ENCODE results near the gene BCL2.

BCL2 gene

DNA sequence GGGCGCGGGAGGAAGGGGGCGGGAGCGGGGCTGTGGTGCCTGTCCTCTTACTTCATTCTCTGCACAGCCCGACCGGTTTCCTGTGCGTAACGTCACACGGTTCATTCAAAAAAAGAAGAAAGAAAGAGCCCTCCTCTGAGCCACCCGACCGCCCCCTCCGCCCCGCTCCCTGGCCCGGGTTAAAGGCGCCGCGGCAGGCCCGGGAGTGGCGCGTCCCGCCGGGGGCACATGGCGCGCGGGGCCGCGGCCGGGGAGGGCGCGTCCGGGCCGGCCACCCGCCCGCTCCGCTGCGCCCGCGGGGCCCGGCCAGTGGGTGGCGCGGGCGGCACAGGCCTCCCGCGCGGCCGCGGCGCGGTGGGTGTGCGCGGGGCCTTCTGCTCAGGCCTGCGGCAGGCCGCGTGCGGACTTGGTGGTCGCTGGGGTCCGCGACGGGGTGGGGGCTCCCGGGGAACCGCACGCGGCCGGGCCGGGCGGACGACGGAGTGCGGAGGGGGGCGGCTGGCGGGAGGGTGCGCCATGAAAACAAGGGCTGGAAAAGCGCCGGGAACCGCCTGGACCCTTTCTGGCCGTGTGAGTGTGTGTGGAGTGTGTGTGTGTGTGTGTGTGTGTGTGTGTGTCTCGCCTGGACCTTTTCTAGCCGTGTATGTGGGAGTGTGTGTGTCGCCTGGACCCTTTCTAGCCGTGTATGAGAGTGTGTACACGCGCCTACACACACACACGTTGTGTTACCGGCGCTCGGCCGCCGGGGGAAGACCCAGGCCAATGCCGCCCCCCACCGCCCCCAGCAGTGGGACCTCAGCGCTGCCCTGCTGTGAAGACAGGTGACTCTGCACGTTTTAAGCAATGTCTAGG, 780 bp upstream of the BCL2 start:
- peaks cover 56% of the 10 kb centered on the region for H3K79me2 ChIP-seq (ENCODE audit: insufficient read depth, low read length)
- no peaks in the 10 kb centered on the region for H3K27me3 ChIP-seq (ENCODE audit: insufficient read depth, low read length, poor library complexity)
- H3K9ac ChIP-seq (ENCODE audit: low read depth, low read length) = peak overlapping the region; percentile 79
- peak overlapping the region; percentile 33 to 75; a peak in 3 of 4 replicates for H3K4me3 ChIP-seq (ENCODE audit: low read depth in 1 of 2, low read length in 2 of 2)
- H3K4me1 ChIP-seq (ENCODE audit: insufficient read depth, low read length) = peaks cover 49% of the 10 kb centered on the region
- TF ChIP-seq, protein P1, sequence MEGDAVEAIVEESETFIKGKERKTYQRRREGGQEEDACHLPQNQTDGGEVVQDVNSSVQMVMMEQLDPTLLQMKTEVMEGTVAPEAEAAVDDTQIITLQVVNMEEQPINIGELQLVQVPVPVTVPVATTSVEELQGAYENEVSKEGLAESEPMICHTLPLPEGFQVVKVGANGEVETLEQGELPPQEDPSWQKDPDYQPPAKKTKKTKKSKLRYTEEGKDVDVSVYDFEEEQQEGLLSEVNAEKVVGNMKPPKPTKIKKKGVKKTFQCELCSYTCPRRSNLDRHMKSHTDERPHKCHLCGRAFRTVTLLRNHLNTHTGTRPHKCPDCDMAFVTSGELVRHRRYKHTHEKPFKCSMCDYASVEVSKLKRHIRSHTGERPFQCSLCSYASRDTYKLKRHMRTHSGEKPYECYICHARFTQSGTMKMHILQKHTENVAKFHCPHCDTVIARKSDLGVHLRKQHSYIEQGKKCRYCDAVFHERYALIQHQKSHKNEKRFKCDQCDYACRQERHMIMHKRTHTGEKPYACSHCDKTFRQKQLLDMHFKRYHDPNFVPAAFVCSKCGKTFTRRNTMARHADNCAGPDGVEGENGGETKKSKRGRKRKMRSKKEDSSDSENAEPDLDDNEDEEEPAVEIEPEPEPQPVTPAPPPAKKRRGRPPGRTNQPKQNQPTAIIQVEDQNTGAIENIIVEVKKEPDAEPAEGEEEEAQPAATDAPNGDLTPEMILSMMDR (IDR thresholded peaks at IDR 0.05; ENCODE audit: borderline replicate concordance, extremely low read depth, low read length, poor library complexity, severe bottlenecking) = peak; percentile 38
- no peak for TF ChIP-seq EZH2 (IDR thresholded peaks at IDR 0.05; ENCODE audit: borderline replicate concordance, low read depth, low read length, severe bottlenecking)
- peaks cover 30% of the 10 kb centered on the region for H4K20me1 ChIP-seq (ENCODE audit: insufficient read depth, low read length)
- peak; percentile 77 for ATAC-seq (ENCODE audit: insufficient read depth, low read depth)
- peak overlapping the region; percentile 90 for H3K27ac ChIP-seq (ENCODE audit: low read length)
- H3K9me3 ChIP-seq (ENCODE audit: insufficient read depth, low read length, severe bottlenecking) = no peaks in the 10 kb centered on the region
- H2AFZ ChIP-seq (ENCODE audit: low read depth, low read length) = peak overlapping the region; percentile 75
- peak overlapping the region; percentile 74 for H3K4me2 ChIP-seq (ENCODE audit: insufficient read depth, low read length)
- peak; percentile 92 for DNase-seq
- peaks cover 15% of the 10 kb centered on the region for H3K36me3 ChIP-seq (ENCODE audit: insufficient read depth, low read length)

DNA sequence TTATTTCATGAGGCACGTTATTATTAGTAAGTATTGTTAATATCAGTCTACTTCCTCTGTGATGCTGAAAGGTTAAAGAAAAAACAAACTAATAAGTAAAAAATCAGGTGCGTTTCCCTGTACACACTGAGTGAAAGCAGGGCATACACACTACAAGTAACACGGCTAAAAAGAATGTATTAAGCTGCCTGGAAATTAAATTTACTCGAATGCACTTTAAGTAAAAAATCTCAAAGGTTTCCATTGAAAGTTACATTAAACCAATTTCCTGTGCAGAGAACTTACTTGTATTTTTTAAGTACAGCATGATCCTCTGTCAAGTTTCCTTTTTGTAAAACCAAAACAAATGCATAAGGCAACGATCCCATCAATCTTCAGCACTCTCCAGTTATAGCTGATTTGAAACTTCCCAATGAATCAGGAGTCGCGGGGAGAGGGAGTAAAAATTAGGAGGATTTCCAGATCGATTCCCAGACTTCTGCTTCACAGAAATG, 633 bp downstream of the BCL2 start:
- Histone ChIP-seq H3K4me3 (ENCODE audit: low read depth in 1 of 2, low read length in 2 of 2) (peak overlapping the region; percentile 75 to 95), H3K27ac (ENCODE audit: low read length) (peak overlapping the region; percentile 95), H3K4me1 (ENCODE audit: insufficient read depth, low read length) (peaks cover 63% of the 10 kb centered on the region), H3K4me2 (ENCODE audit: insufficient read depth, low read length) (peak overlapping the region; percentile 84), H3K9me3 (ENCODE audit: insufficient read depth, low read length, severe bottlenecking) (no peaks in the 10 kb centered on the region), H3K36me3 (ENCODE audit: insufficient read depth, low read length) (peaks cover 27% of the 10 kb centered on the region), H4K20me1 (ENCODE audit: insufficient read depth, low read length) (peaks cover 44% of the 10 kb centered on the region), H3K79me2 (ENCODE audit: insufficient read depth, low read length) (peaks cover 70% of the 10 kb centered on the region), H3K9ac (ENCODE audit: low read depth, low read length) (peak overlapping the region; percentile 78), H3K27me3 (ENCODE audit: insufficient read depth, low read length, poor library complexity) (no peaks in the 10 kb centered on the region), H2AFZ (ENCODE audit: low read depth, low read length) (no peak overlapping the region)
- DNase-seq (no peak), ATAC-seq (ENCODE audit: insufficient read depth, low read depth) (no peak)
- TF ChIP-seq EZH2 (IDR thresholded peaks at IDR 0.05; ENCODE audit: borderline replicate concordance, low read depth, low read length, severe bottlenecking) = no peak
- TF ChIP-seq, protein P1 (IDR thresholded peaks at IDR 0.05; ENCODE audit: borderline replicate concordance, extremely low read depth, low read length, poor library complexity, severe bottlenecking) = no peak

DNA sequence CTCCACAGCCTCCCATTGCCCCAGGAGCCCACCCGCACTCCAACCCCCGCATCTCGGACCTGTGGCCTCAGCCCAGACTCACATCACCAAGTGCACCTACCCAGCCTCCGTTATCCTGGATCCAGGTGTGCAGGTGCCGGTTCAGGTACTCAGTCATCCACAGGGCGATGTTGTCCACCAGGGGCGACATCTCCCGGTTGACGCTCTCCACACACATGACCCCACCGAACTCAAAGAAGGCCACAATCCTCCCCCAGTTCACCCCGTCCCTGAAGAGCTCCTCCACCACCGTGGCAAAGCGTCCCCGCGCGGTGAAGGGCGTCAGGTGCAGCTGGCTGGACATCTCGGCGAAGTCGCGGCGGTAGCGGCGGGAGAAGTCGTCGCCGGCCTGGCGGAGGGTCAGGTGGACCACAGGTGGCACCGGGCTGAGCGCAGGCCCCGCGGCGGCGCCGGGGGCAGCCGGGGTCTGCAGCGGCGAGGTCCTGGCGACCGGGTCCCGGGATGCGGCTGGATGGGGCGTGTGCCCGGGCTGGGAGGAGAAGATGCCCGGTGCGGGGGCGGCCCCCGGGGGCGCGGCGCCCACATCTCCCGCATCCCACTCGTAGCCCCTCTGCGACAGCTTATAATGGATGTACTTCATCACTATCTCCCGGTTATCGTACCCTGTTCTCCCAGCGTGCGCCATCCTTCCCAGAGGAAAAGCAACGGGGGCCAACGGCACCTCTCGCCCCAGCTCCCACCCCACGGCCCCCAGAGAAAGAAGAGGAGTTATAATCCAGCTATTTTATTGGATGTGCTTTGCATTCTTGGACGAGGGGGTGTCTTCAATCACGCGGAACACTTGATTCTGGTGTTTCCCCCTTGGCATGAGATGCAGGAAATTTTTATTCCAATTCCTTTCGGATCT, 1.3 kb downstream of the BCL2 start:
- Histone ChIP-seq H3K9me3 (ENCODE audit: insufficient read depth, low read length, severe bottlenecking) (no peaks in the 10 kb centered on the region), H3K36me3 (ENCODE audit: insufficient read depth, low read length) (peaks cover 33% of the 10 kb centered on the region), H3K9ac (ENCODE audit: low read depth, low read length) (peak overlapping the region; percentile 78), H3K27ac (ENCODE audit: low read length) (peak overlapping the region; percentile 95), H3K4me3 (ENCODE audit: low read depth in 1 of 2, low read length in 2 of 2) (peak overlapping the region; percentile 75 to 95), H4K20me1 (ENCODE audit: insufficient read depth, low read length) (peaks cover 51% of the 10 kb centered on the region), H3K4me1 (ENCODE audit: insufficient read depth, low read length) (peaks cover 70% of the 10 kb centered on the region), H3K79me2 (ENCODE audit: insufficient read depth, low read length) (peaks cover 77% of the 10 kb centered on the region), H3K4me2 (ENCODE audit: insufficient read depth, low read length) (peak overlapping the region; percentile 84), H3K27me3 (ENCODE audit: insufficient read depth, low read length, poor library complexity) (no peaks in the 10 kb centered on the region), H2AFZ (ENCODE audit: low read depth, low read length) (peak overlapping the region; percentile 21)
- peak; percentile 48 for ATAC-seq (ENCODE audit: insufficient read depth, low read depth)
- DNase-seq = peak; percentile 74
- TF ChIP-seq, protein P1 (IDR thresholded peaks at IDR 0.05; ENCODE audit: borderline replicate concordance, extremely low read depth, low read length, poor library complexity, severe bottlenecking) = peak; percentile 91
- no peak for TF ChIP-seq EZH2 (IDR thresholded peaks at IDR 0.05; ENCODE audit: borderline replicate concordance, low read depth, low read length, severe bottlenecking)
